OCI-LY7 (cell line): ENCODE data around the gene RAD51B. TPM values are rescaled to one million over a fixed set of nuclear protein-coding genes. Genes with fewer than 3 reads are reported as not detected.

ENCODE experiments used
- BruUV-seq: library from RNA; stranded (reverse); fragments of 400-500 nt; replicated peaks from 2 replicates; lab custom pipeline; 2021; lab: Mats Ljungman, UMichigan
- CTCF ChIA-PET: fragments of 300-600 bp; sonication (Branson Sonifier 250); formaldehyde crosslinking; loops from one replicate; lab custom pipeline; 2022; ENCODE audit warnings: antibody characterized with exemption; ENCODE audit not compliant: unreplicated experiment; lab: Charles Lee
- POLR2A ChIA-PET: fragments of 300-600 bp; sonication (Branson Sonifier 250); formaldehyde crosslinking; loops from one replicate; lab custom pipeline; 2022; ENCODE audit warnings: antibody characterized with exemption; lab: Charles Lee
- DNase-seq: peaks from one replicate; pipeline ENCODE4 v3.0.0-alpha.2; 2015; ENCODE audit warnings: low spot score
- H2AFZ ChIP-seq: fragments of 200-600 bp; sonication (generic), shearing (Covaris generic); 2 replicates; pipeline ENCODE4 v1.6.1; 2014; ENCODE audit warnings: mild to moderate bottlenecking, antibody characterized with exemption, low read length, moderate library complexity
- H3K27ac ChIP-seq: fragments of 200-600 bp; sonication (generic); 2 replicates; pipeline ENCODE4 v1.5.1; 2014; ENCODE audit warnings: mixed run types, low read depth, mild to moderate bottlenecking, moderate library complexity, low read length, inconsistent platforms; ENCODE audit not compliant: poor library complexity, severe bottlenecking
- H3K36me3 ChIP-seq: fragments of 200-600 bp; sonication (generic); 2 replicates; pipeline ENCODE4 v1.6.1; 2014; ENCODE audit warnings: mild to moderate bottlenecking, antibody characterized with exemption, low read length, moderate library complexity, mixed read lengths; ENCODE audit not compliant: insufficient read depth
- H3K4me1 ChIP-seq: fragments of 200-600 bp; sonication (generic); 2 replicates; pipeline ENCODE4 v1.5.1; 2014; ENCODE audit warnings: mild to moderate bottlenecking, low read length; ENCODE audit not compliant: insufficient read depth, poor library complexity, severe bottlenecking
- H3K4me2 ChIP-seq: fragments of 200-600 bp; sonication (generic); 2 replicates; pipeline ENCODE4 v1.6.1; 2014; ENCODE audit warnings: mild to moderate bottlenecking, low read length
- H3K4me3 ChIP-seq: fragments of 200-600 bp; sonication (generic); 2 replicates; pipeline ENCODE4 v1.5.1; 2014; ENCODE audit warnings: mild to moderate bottlenecking, low read depth, low read length; ENCODE audit not compliant: poor library complexity, severe bottlenecking
- H3K79me2 ChIP-seq: fragments of 200-600 bp; sonication (generic); 2 replicates; pipeline ENCODE4 v1.6.1; 2016; ENCODE audit warnings: low read depth, mild to moderate bottlenecking, low read length, moderate library complexity, mixed read lengths; ENCODE audit not compliant: insufficient read depth
- H3K9me2 ChIP-seq: fragments of 200-600 bp; sonication (generic); 2 replicates; pipeline ENCODE4 v1.6.1; 2016; ENCODE audit warnings: mild to moderate bottlenecking, low read length, mixed read lengths; ENCODE audit not compliant: insufficient read depth
- H3K9me3 ChIP-seq: fragments of 200-600 bp; sonication (generic); 2 replicates; pipeline ENCODE4 v1.6.1; 2014; ENCODE audit warnings: mild to moderate bottlenecking, mixed run types, low read length, mixed read lengths
- H4K20me1 ChIP-seq: fragments of 200-600 bp; sonication (generic); 2 replicates; pipeline ENCODE4 v1.6.1; 2014; ENCODE audit warnings: mild to moderate bottlenecking, antibody characterized with exemption, low read length, moderate library complexity, mixed read lengths; ENCODE audit not compliant: insufficient read depth
- EZH2phosphoT487 ChIP-seq: fragments of 200-600 bp; sonication (generic); IDR thresholded peaks from 2 replicates; pipeline ENCODE4 v1.6.1; 2018; ENCODE audit warnings: low read depth, borderline replicate concordance, mild to moderate bottlenecking, mixed run types, antibody characterized with exemption, low read length, moderate library complexity, mixed read lengths
- intact Hi-C: fragments of 100-400 bp; cut with micrococcal nuclease; formaldehyde crosslinking; loops from one replicate; pipeline ENCODE4 v1.10.0; 2022; ENCODE audit not compliant: unreplicated experiment
- total RNA-seq, 2 experiments: library from RNA; depleted of rRNA in 1 of 2; stranded (reverse); fragments of >200 nt in 1 of 2; shearing (Covaris generic) in 1 of 2; gene quantifications; 2 replicates each; pipeline ENCODE4 v1.2.3, GENCODE V29; 2014 to 2022
- TF ChIP-seq, protein P1 (sequence below): fragments of 200-600 bp; sonication (generic); conservative IDR thresholded peaks from 2 replicates; pipeline ENCODE4 v1.5.1; 2014; ENCODE audit warnings: mild to moderate bottlenecking, antibody characterized with exemption, low read length, moderate library complexity, mixed read lengths

RAD51B gene
- total RNA-seq, 2 experiments from 2014 or later, result 41.4 to 89.9 TPM

DNA sequence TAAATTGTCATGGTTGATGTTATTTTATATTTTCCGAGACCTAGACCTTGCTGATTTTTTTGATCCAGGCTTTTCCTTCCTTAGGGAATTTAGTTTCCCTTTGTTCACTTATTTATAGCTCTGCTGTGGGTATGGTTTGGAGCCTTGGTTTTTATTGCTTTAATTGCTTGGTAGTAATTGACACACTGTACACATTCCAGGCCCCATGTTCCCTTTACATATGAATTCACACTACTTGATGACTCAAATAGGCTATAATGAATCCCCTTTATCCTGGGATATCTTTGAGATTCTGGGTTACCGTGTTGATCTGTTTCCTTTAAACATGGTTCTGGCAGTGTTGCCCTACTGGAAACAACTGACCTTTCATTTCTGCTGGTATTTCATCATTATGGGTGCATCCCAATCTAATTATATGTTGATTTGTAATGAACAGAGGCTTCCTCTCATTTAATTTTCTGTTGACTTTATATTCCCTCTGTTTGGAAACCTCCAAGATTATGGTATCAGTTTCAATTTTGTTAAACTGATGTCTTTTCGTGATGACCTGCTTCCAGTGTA lies 424.0 kb downstream of the RAD51B start:
- Histone ChIP-seq H3K9me3 (no peaks in the 10 kb centered on the region), H3K9me2 (no peaks in the 10 kb centered on the region), H3K4me2 (no peak overlapping the region), H2AFZ (no peak overlapping the region), H3K79me2 (no peaks in the 10 kb centered on the region), H3K4me1 (peaks cover 24% of the 10 kb centered on the region), H3K36me3 (no peaks in the 10 kb centered on the region), H3K27ac (no peak overlapping the region), H4K20me1 (no peaks in the 10 kb centered on the region), H3K4me3 (no peak overlapping the region)
- no TSS peak for BruUV-seq
- intact Hi-C loops, result no loop called here
- no peak for DNase-seq
- POLR2A ChIA-PET, result interaction anchor here (0.7 to 1.7 kb wide), 3 partner anchors 11 to 582 kb away, joined by 3 to 9 read pairs (median 3); no protein-coding TSS in a partner anchor
- CTCF ChIA-PET, result no interaction called here
- TF ChIP-seq, protein P1, sequence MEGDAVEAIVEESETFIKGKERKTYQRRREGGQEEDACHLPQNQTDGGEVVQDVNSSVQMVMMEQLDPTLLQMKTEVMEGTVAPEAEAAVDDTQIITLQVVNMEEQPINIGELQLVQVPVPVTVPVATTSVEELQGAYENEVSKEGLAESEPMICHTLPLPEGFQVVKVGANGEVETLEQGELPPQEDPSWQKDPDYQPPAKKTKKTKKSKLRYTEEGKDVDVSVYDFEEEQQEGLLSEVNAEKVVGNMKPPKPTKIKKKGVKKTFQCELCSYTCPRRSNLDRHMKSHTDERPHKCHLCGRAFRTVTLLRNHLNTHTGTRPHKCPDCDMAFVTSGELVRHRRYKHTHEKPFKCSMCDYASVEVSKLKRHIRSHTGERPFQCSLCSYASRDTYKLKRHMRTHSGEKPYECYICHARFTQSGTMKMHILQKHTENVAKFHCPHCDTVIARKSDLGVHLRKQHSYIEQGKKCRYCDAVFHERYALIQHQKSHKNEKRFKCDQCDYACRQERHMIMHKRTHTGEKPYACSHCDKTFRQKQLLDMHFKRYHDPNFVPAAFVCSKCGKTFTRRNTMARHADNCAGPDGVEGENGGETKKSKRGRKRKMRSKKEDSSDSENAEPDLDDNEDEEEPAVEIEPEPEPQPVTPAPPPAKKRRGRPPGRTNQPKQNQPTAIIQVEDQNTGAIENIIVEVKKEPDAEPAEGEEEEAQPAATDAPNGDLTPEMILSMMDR, result no peak
- TF ChIP-seq EZH2phosphoT487, result no peak

DNA sequence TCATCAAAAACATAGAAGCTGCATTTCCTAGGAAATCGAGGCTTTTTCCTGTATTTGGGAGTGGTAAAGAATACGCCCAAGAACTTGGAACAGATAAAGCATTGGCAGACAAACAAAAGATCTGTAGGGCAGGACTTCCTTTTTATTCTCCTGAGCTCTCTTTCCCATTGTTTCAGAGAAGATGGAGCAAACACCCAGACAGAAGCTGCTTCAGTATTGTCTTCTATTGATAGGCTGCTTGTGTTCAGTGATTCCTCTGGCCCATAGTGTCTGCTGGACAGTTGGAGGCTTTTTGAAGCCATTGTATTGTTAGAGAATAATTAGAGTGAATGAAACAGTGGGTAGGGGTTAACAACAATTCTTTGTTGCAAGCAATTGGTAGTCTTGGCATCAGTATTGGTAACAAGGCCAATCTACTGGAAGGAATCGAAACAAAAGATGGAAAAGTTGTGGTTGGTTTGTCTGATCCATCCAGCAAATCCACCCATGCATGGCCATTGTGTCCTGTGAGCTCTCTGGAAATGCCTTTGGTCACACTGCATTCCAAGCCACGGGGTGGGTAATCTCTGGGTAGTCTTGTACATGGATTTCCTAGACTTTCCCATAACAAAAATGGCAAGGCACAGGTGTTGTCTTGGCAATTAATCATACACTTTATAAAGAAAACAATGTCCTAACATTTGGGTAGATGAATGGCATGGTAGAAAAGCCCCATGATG lies 424.8 kb downstream of the RAD51B start:
- TF ChIP-seq EZH2phosphoT487, result no peak
- TF ChIP-seq, protein P1, result no peak
- no peaks in the 10 kb centered on the region for H4K20me1 ChIP-seq
- no peaks in the 10 kb centered on the region for H3K36me3 ChIP-seq
- no peaks in the 10 kb centered on the region for H3K9me2 ChIP-seq
- no peak for DNase-seq
- H2AFZ ChIP-seq, result no peak overlapping the region
- intact Hi-C loops, result no loop called here
- H3K4me3 ChIP-seq, result no peak overlapping the region
- H3K27ac ChIP-seq, result no peak overlapping the region
- POLR2A ChIA-PET, result interaction anchor here (0.6 to 0.7 kb wide), 3 partner anchors 15 to 172 kb away, joined by 3 read pairs; no protein-coding TSS in a partner anchor
- H3K79me2 ChIP-seq, result no peaks in the 10 kb centered on the region
- peaks cover 25% of the 10 kb centered on the region for H3K4me1 ChIP-seq
- BruUV-seq, result no TSS peak
- CTCF ChIA-PET, result no interaction called here
- no peaks in the 10 kb centered on the region for H3K9me3 ChIP-seq
- H3K4me2 ChIP-seq, result no peak overlapping the region
